ENCODE data around the gene PWWP3B. TPM values are rescaled to one million over a fixed set of nuclear protein-coding genes. Genes with fewer than 3 reads are reported as not detected.

PWWP3B gene
- total and polyA plus RNA-seq, 9 of the 15 experiments (the other 6 are each of a cell fraction or from before 2014, with no cell fraction given) = not detected

- TF ChIP-seq BRD4 (IDR thresholded peaks at IDR 0.05) (no peak), ZNF140 (CRISPR knock-in tag; IDR thresholded peaks at IDR 0.05) (no peak), CTCF (IDR thresholded peaks at IDR 0.05 in 2 of 3, conservative IDR thresholded peaks at IDR 0.05 in 1 of 3; ENCODE audit: insufficient read depth in 2 of 3, low read depth in 1 of 3, low read length in 3 of 3) (peak in 1 of 3 experiments; percentile 23; a peak in 1 of 6 replicates), GMEB1 (CRISPR knock-in tag; IDR thresholded peaks at IDR 0.05) (no peak), CREB5 (CRISPR knock-in tag; IDR thresholded peaks at IDR 0.05) (no peak), ZNF436 (CRISPR knock-in tag; IDR thresholded peaks at IDR 0.05) (no peak), PREB (CRISPR knock-in tag; IDR thresholded peaks at IDR 0.05) (no peak), MYNN (IDR thresholded peaks at IDR 0.05) (no peak), MYNN (CRISPR knock-in tag; IDR thresholded peaks at IDR 0.05) (no peak)
- Histone ChIP-seq H3K36me3 (ENCODE audit: control insufficient read depth, insufficient read depth, low read length) (no peaks in the 10 kb centered on the region), H3K9ac (ENCODE audit: insufficient read depth in 1 of 2, low read depth in 2 of 2, low read length in 2 of 2) (no peak overlapping the region), H4K20me1 (replicated peaks; ENCODE audit: control insufficient read depth, insufficient read depth, low read length) (no peaks in the 10 kb centered on the region), H3K79me2 (ENCODE audit: control insufficient read depth, insufficient read depth, low read length) (no peaks in the 10 kb centered on the region), H3K27ac (ENCODE audit: extremely low read depth, low read depth, low read length) (no peak overlapping the region), H3K9me3 (replicated peaks; ENCODE audit: control insufficient read depth, insufficient read depth, low read depth, low read length) (no peaks in the 10 kb centered on the region), H2AFZ (ENCODE audit: low read depth, low read length) (no peak overlapping the region), H3K4me3 (no peak overlapping the region), H3K4me1 (replicated peaks in 1 of 2; ENCODE audit: control insufficient read depth in 2 of 2, insufficient read depth in 2 of 2, low read length in 2 of 2) (no peaks in the 10 kb centered on the region), H3K4me2 (ENCODE audit: insufficient read depth, low read length) (no peak overlapping the region), H3K9me1 (ENCODE audit: control insufficient read depth, insufficient read depth, low read length) (no peaks in the 10 kb centered on the region), H3K27me3 (ENCODE audit: control insufficient read depth in 2 of 2, insufficient read depth in 2 of 2, low read length in 2 of 2) (no peaks in the 10 kb centered on the region)
- no peak for FAIRE-seq
- CTCF ChIA-PET (ENCODE audit: low intra/inter-chr PET ratio) = no interaction called here
- POLR2A ChIA-PET = no interaction called here
- DNase-seq (ENCODE audit: extremely low read depth in 1 of 4, low spot score in 3 of 4) = no peak
- in situ Hi-C loops (cut with MboI) (no loop called here), intact Hi-C loops (cut with micrococcal nuclease) (no loop called here)
- ATAC-seq = no peak
- WGBS (ENCODE audit: insufficient coverage, low coverage, missing lambda C conversion rate) = 0% methylated on average over 1 of the region's 1 CpG
- BruUV-seq (replicated peaks) = no TSS peak
Measured at GRCh38 chrX:106170318-106170717, 2.2 kb downstream of the PWWP3B start.

All from K562 (cell line).